ENCODE data around the gene SLC44A1.

DNA sequence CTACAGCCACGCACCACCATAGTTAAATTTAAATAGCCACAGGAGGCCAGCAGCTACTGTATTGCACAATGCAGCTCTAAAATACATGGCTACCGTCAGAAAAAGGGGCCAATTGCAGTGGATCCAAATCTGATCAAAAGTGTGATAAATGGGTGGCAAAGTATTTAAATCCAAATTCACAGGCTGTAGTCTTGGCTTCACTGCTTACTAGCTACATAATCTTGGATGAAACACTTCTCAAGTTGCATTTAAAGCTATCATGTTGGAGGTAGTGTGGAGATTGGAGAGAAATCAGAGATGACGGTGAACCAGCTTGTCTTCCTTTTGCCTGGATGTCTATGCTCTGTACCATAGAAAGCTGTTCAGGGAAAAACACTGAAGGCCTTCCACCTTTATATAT lies 24.0 kb upstream of the SLC44A1 start:
- TF ChIP-seq EZH2 (IDR thresholded peaks at IDR 0.05; ENCODE audit: borderline replicate concordance, low read length) (no peak), CTCF (IDR thresholded peaks at IDR 0.05; ENCODE audit: low read length) (no peak)

All from OCI-LY1 (cell line).